Activated CD8-positive, alpha-beta memory T cell treated with anti-CD3 and anti-CD28 coated beads for 48 hours (primary cell): Measurements from ENCODE around the gene ZMAT5.

Experiments used
- DNase-seq, 3 experiments: peaks; one replicate each; pipeline ENCODE4 v3.0.0-alpha.2; 2020; ENCODE audit warnings: low read depth in 2 of 3, low spot score in 2 of 3

ZMAT5 gene

GRCh38 chr22:29787371-29787980 is 20.7 kb upstream of the ZMAT5 start:
- DNase-seq: no peak

GRCh38 chr22:29786031-29786430 is 19.2 kb upstream of the ZMAT5 start:
- DNase-seq: no peak

- no peak for DNase-seq
Measured at GRCh38 chr22:29784451-29785361, 17.9 kb upstream of the ZMAT5 start.

GRCh38 chr22:29782061-29782845 is 15.4 kb upstream of the ZMAT5 start:
- DNase-seq: no peak

GRCh38 chr22:29780748-29781676 is 14.2 kb upstream of the ZMAT5 start:
- no peak for DNase-seq

GRCh38 chr22:29780220-29780619 is 13.4 kb upstream of the ZMAT5 start:
- no peak for DNase-seq

GRCh38 chr22:29773233-29773632 is 6.4 kb upstream of the ZMAT5 start:
- DNase-seq: no peak

- no peak for DNase-seq
Measured at GRCh38 chr22:29772170-29772641, 5.4 kb upstream of the ZMAT5 start.

GRCh38 chr22:29769723-29770321 is 3.0 kb upstream of the ZMAT5 start:
- no peak for DNase-seq

- DNase-seq: no peak
Measured at GRCh38 chr22:29768052-29768693, 1.4 kb upstream of the ZMAT5 start.

- peak; percentile 71 to 84 (median 76) for DNase-seq
Measured at GRCh38 chr22:29767171-29768051, 604 bp upstream of the ZMAT5 start, which contains the start of gene UQCR10. Gene UQCR10 (plus strand): TSS chr22:29767369. CDS start chr22:29767399, 30 bp downstream.

- no peak for DNase-seq
Measured at GRCh38 chr22:29765905-29766631, 739 bp downstream of the ZMAT5 start.

- no peak for DNase-seq
Measured at GRCh38 chr22:29762263-29762662, 4.5 kb downstream of the ZMAT5 start.

GRCh38 chr22:29758959-29759358 is 7.8 kb downstream of the ZMAT5 start:
- DNase-seq: no peak

- DNase-seq: no peak
Measured at GRCh38 chr22:29758068-29758622, 8.7 kb downstream of the ZMAT5 start.

GRCh38 chr22:29757096-29757495 is 9.7 kb downstream of the ZMAT5 start:
- no peak for DNase-seq

GRCh38 chr22:29756341-29756740 is 10.5 kb downstream of the ZMAT5 start:
- DNase-seq: no peak

GRCh38 chr22:29755889-29756288 is 10.9 kb downstream of the ZMAT5 start:
- no peak for DNase-seq
